Caco-2 (cell line): Measurements from ENCODE around the gene FRK. TPM values are rescaled to one million over a fixed set of nuclear protein-coding genes. Genes with fewer than 3 reads are reported as not detected.

Source experiments
- BruUV-seq: library from RNA; stranded (reverse); fragments of 400-500 nt; replicated peaks from 2 replicates; lab custom pipeline; 2021; lab: Mats Ljungman, UMichigan
- CTCF ChIA-PET: fragments of 300-600 bp; sonication (Branson Sonifier 250); formaldehyde crosslinking; loops from one replicate; lab custom pipeline; 2022; ENCODE audit warnings: antibody characterized with exemption; lab: Charles Lee
- POLR2A ChIA-PET: fragments of 300-600 bp; sonication (Branson Sonifier 250); formaldehyde crosslinking; loops from one replicate; lab custom pipeline; 2022; ENCODE audit warnings: antibody characterized with exemption; lab: Charles Lee
- DNase-seq, 2 experiments: peaks; one replicate each; pipeline versions ENCODE4 v3.0.0 to v3.0.0-alpha.2; 2020 to 2022
- H3K27me3 ChIP-seq: replicated peaks from 2 replicates; pipeline ENCODE4 v1.6.0; 2011; ENCODE audit warnings: low read length; ENCODE audit not compliant: control insufficient read depth, insufficient read depth
- H3K36me3 ChIP-seq: 2 replicates; pipeline ENCODE4 v1.5.1; 2011; ENCODE audit warnings: low read length; ENCODE audit not compliant: control insufficient read depth, insufficient read depth
- H3K4me1 ChIP-seq: fragments of 250-450 bp; sonication (Bioruptor Pico); 2 replicates; pipeline ENCODE4 v1.5.1; 2020; ENCODE audit warnings: mild to moderate bottlenecking
- H3K4me3 ChIP-seq: 2 replicates; pipeline ENCODE4 v1.5.1; 2011; ENCODE audit warnings: low read depth, mild to moderate bottlenecking, control low read depth, low read length
- H3K9me3 ChIP-seq: fragments of 250-450 bp; sonication (Bioruptor Pico); 2 replicates; pipeline ENCODE4 v1.5.1; 2020; ENCODE audit warnings: mild to moderate bottlenecking, moderate library complexity
- H3K27ac Mint-ChIP-seq: one replicate; pipeline ENCODE4 v1.8.0; 2022; ENCODE audit warnings: mixed read lengths; ENCODE audit not compliant: unreplicated experiment
- H3K27me3 Mint-ChIP-seq: one replicate; pipeline ENCODE4 v1.8.0; 2022; ENCODE audit warnings: mixed read lengths; ENCODE audit not compliant: insufficient read depth, unreplicated experiment
- H3K36me3 Mint-ChIP-seq: one replicate; pipeline ENCODE4 v1.8.0; 2022; ENCODE audit warnings: mild to moderate bottlenecking, mixed read lengths; ENCODE audit not compliant: insufficient read depth, unreplicated experiment
- H3K4me1 Mint-ChIP-seq: one replicate; pipeline ENCODE4 v1.8.0; 2022; ENCODE audit warnings: low read depth, mixed read lengths; ENCODE audit not compliant: unreplicated experiment
- H3K4me3 Mint-ChIP-seq: one replicate; pipeline ENCODE4 v1.8.0; 2022; ENCODE audit warnings: mild to moderate bottlenecking, moderate library complexity, mixed read lengths; ENCODE audit not compliant: unreplicated experiment
- H3K9me3 Mint-ChIP-seq: one replicate; pipeline ENCODE4 v1.8.0; 2022; ENCODE audit warnings: mixed read lengths; ENCODE audit not compliant: unreplicated experiment
- CTCF ChIP-seq, 2 experiments: fragments of 200-600 bp in 1 of 2; IDR thresholded peaks; 1 replicate in 1 of 2; 2 replicates in 1 of 2; pipeline versions ENCODE4 v1.5.1 to v1.8.0; 2011 to 2022; ENCODE audit warnings: antibody characterized with exemption in 1 of 2, control low read depth in 1 of 2, inconsistent platforms in 1 of 2, low read depth in 1 of 2, low read length in 1 of 2, mild to moderate bottlenecking in 1 of 2, moderate library complexity in 1 of 2; ENCODE audit not compliant: insufficient read depth in 1 of 2, severe bottlenecking in 1 of 2, unreplicated experiment in 1 of 2
- intact Hi-C: fragments of 100-400 bp; cut with micrococcal nuclease; formaldehyde crosslinking; loops from one replicate; pipeline ENCODE4 v1.10.0; 2022; ENCODE audit not compliant: unreplicated experiment
- total RNA-seq: library from RNA; stranded (reverse); gene quantifications from 2 replicates; pipeline ENCODE4 v1.2.3, GENCODE V29; 2022

Gene FRK
- total RNA-seq, 1 experiment from 2014 or later, result 7.3 TPM

DNA sequence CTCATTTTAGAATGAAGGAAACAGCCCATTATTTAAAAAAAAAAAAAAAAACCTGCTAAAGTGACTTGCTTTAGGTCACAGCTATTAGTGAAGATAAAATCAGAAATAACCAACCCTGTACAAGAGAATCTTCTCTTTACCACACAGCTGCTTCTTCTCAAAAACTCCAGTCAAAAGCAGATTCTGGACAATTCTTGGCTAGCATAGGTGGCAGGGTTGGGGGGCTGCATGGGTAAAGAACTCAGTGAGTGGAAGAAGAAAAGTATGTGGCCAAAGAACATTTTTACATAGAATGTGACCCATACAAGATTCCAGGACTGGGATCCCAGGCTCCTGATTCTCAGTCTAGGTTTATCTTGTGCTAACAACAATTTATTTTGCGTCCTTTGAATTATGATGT lies 9.4 kb upstream of the FRK start:
- H3K4me3 Mint-ChIP-seq, result no peak overlapping the region
- no peak overlapping the region for H3K4me3 ChIP-seq
- no peaks in the 10 kb centered on the region for H3K27me3 ChIP-seq
- no TSS peak for BruUV-seq
- POLR2A ChIA-PET, result no interaction called here
- H3K9me3 ChIP-seq, result no peaks in the 10 kb centered on the region
- H3K36me3 Mint-ChIP-seq, result peaks cover 6% of the 10 kb centered on the region
- no peaks in the 10 kb centered on the region for H3K36me3 ChIP-seq
- peaks cover 17% of the 10 kb centered on the region for H3K4me1 ChIP-seq
- intact Hi-C loops, result no loop called here
- no peak overlapping the region for H3K27ac Mint-ChIP-seq
- no peaks in the 10 kb centered on the region for H3K9me3 Mint-ChIP-seq
- no peaks in the 10 kb centered on the region for H3K4me1 Mint-ChIP-seq
- TF ChIP-seq CTCF (IDR thresholded peaks at IDR 0.05; ENCODE audit: insufficient read depth in 1 of 2, low read depth in 1 of 2, low read length in 1 of 2, severe bottlenecking in 1 of 2, unreplicated experiment in 1 of 2), result no peak
- no peaks in the 10 kb centered on the region for H3K27me3 Mint-ChIP-seq
- CTCF ChIA-PET, result no interaction called here
- DNase-seq, result no peak

DNA sequence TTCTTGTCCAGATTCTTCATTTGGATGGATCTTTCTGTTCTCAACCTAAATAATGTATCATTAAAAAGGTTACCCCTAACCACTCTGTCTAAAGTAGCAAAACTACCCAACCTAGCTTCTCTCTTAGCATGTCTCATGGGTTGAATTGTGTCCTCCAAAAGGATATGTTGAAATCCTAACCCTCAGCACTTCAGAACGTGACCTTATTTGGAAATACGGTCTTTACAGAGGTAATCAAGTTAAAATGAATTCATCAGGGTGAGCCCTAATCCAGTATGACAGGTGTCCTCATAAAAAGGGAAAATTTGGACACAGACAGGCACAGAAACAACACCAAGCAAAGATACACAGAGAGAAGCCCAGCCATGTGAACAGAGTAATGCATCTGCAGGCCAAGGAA lies 6.1 kb upstream of the FRK start:
- intact Hi-C loops, result no loop called here
- no peaks in the 10 kb centered on the region for H3K27me3 ChIP-seq
- BruUV-seq, result no TSS peak
- no peaks in the 10 kb centered on the region for H3K36me3 ChIP-seq
- Mint-ChIP-seq H3K27ac (no peak overlapping the region), H3K36me3 (no peaks in the 10 kb centered on the region), H3K9me3 (no peaks in the 10 kb centered on the region), H3K4me3 (no peak overlapping the region), H3K4me1 (peaks cover under 1% of the 10 kb centered on the region), H3K27me3 (no peaks in the 10 kb centered on the region)
- no peaks in the 10 kb centered on the region for H3K9me3 ChIP-seq
- ChIA-PET CTCF (no interaction called here), POLR2A (no interaction called here)
- H3K4me3 ChIP-seq, result no peak overlapping the region
- DNase-seq, result no peak
- peaks cover 8% of the 10 kb centered on the region for H3K4me1 ChIP-seq
- no peak for TF ChIP-seq CTCF (IDR thresholded peaks at IDR 0.05; ENCODE audit: insufficient read depth in 1 of 2, low read depth in 1 of 2, low read length in 1 of 2, severe bottlenecking in 1 of 2, unreplicated experiment in 1 of 2)

DNA sequence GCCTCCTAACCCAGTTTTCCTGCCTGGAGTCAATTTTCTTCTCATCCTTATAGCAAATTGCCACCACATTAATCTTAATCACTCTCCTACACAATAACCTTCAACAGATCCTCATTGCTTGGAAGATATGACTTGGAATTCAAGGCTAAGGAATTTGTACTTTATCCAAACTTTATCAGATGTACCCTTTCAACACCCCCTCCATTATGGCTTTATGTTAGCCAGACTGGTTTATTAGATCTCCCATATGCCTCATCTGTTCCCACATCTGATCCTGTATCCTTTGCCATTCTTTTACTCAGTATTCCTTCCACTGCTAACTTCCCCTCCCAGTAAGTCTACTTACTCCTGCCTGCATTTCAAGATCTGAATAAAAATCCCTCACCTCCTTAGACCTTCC lies 4.0 kb upstream of the FRK start:
- H3K27me3 ChIP-seq, result no peaks in the 10 kb centered on the region
- BruUV-seq, result no TSS peak
- peaks cover 14% of the 10 kb centered on the region for H3K4me1 Mint-ChIP-seq
- POLR2A ChIA-PET, result no interaction called here
- CTCF ChIA-PET, result no interaction called here
- no peak overlapping the region for H3K4me3 Mint-ChIP-seq
- TF ChIP-seq CTCF (IDR thresholded peaks at IDR 0.05; ENCODE audit: insufficient read depth in 1 of 2, low read depth in 1 of 2, low read length in 1 of 2, severe bottlenecking in 1 of 2, unreplicated experiment in 1 of 2), result no peak
- H3K9me3 Mint-ChIP-seq, result no peaks in the 10 kb centered on the region
- intact Hi-C loops, result no loop called here
- peaks cover 6% of the 10 kb centered on the region; the same call in 1 of the 2 replicates for H3K4me1 ChIP-seq
- no peaks in the 10 kb centered on the region for H3K9me3 ChIP-seq
- no peak for DNase-seq
- no peaks in the 10 kb centered on the region for H3K36me3 ChIP-seq
- H3K36me3 Mint-ChIP-seq, result peaks cover 12% of the 10 kb centered on the region
- no peaks in the 10 kb centered on the region for H3K27me3 Mint-ChIP-seq
- H3K4me3 ChIP-seq, result no peak overlapping the region
- no peak overlapping the region for H3K27ac Mint-ChIP-seq
